ENCODE measurements around the gene NTSR1. TPM values are rescaled to one million over a fixed set of nuclear protein-coding genes. Genes with fewer than 3 reads are reported as not detected.

Gene NTSR1
- total and polyA plus RNA-seq, 2 of the 13 experiments (the other 11 are each of a cell fraction or from before 2014, with no cell fraction given) = 0.09 to 0.12 TPM

- TF ChIP-seq, protein P1, sequence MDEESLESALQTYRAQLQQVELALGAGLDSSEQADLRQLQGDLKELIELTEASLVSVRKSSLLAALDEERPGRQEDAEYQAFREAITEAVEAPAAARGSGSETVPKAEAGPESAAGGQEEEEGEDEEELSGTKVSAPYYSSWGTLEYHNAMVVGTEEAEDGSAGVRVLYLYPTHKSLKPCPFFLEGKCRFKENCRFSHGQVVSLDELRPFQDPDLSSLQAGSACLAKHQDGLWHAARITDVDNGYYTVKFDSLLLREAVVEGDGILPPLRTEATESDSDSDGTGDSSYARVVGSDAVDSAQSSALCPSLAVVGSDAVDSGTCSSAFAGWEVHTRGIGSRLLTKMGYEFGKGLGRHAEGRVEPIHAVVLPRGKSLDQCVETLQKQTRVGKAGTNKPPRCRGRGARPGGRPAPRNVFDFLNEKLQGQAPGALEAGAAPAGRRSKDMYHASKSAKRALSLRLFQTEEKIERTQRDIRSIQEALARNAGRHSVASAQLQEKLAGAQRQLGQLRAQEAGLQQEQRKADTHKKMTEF (CRISPR knock-in tag; IDR thresholded peaks at IDR 0.05) = peak; percentile 95
- TF ChIP-seq ARNT2 (CRISPR knock-in tag; IDR thresholded peaks at IDR 0.05; ENCODE audit: low read depth) (peak; percentile 29; the same call in 1 of the 2 replicates), ZC3H4 (CRISPR knock-in tag; IDR thresholded peaks at IDR 0.05; ENCODE audit: borderline replicate concordance) (no peak), ZNF207 (IDR thresholded peaks at IDR 0.05; ENCODE audit: borderline replicate concordance) (no peak), TBX2 (CRISPR knock-in tag; IDR thresholded peaks at IDR 0.05; ENCODE audit: borderline replicate concordance) (peak; percentile 81), SP1 (IDR thresholded peaks at IDR 0.05) (no peak), SP1 (CRISPR knock-in tag; IDR thresholded peaks at IDR 0.05) (peak; percentile 79), BCL6 (CRISPR knock-in tag; IDR thresholded peaks at IDR 0.05) (no peak; the same call in 1 of the 2 replicates), ZNF788 (CRISPR knock-in tag; IDR thresholded peaks at IDR 0.05; ENCODE audit: borderline replicate concordance) (peak; percentile 84; the same call in 1 of the 2 replicates), SPEN (CRISPR knock-in tag; IDR thresholded peaks at IDR 0.05; ENCODE audit: low read depth) (peak; percentile 96), ZFP90 (CRISPR knock-in tag; IDR thresholded peaks at IDR 0.05; ENCODE audit: borderline replicate concordance) (no peak; the same call in 1 of the 2 replicates), ZNF280D (CRISPR knock-in tag; IDR thresholded peaks at IDR 0.05) (no peak), ZNF709 (CRISPR knock-in tag; IDR thresholded peaks at IDR 0.05) (peak; percentile 91), ZBTB42 (CRISPR knock-in tag; IDR thresholded peaks at IDR 0.05) (peak; percentile 28; the same call in 1 of the 2 replicates), FOXK2 (IDR thresholded peaks at IDR 0.05) (peak; percentile 72; the same call in 1 of the 2 replicates)
- TF ChIP-seq, protein P2, sequence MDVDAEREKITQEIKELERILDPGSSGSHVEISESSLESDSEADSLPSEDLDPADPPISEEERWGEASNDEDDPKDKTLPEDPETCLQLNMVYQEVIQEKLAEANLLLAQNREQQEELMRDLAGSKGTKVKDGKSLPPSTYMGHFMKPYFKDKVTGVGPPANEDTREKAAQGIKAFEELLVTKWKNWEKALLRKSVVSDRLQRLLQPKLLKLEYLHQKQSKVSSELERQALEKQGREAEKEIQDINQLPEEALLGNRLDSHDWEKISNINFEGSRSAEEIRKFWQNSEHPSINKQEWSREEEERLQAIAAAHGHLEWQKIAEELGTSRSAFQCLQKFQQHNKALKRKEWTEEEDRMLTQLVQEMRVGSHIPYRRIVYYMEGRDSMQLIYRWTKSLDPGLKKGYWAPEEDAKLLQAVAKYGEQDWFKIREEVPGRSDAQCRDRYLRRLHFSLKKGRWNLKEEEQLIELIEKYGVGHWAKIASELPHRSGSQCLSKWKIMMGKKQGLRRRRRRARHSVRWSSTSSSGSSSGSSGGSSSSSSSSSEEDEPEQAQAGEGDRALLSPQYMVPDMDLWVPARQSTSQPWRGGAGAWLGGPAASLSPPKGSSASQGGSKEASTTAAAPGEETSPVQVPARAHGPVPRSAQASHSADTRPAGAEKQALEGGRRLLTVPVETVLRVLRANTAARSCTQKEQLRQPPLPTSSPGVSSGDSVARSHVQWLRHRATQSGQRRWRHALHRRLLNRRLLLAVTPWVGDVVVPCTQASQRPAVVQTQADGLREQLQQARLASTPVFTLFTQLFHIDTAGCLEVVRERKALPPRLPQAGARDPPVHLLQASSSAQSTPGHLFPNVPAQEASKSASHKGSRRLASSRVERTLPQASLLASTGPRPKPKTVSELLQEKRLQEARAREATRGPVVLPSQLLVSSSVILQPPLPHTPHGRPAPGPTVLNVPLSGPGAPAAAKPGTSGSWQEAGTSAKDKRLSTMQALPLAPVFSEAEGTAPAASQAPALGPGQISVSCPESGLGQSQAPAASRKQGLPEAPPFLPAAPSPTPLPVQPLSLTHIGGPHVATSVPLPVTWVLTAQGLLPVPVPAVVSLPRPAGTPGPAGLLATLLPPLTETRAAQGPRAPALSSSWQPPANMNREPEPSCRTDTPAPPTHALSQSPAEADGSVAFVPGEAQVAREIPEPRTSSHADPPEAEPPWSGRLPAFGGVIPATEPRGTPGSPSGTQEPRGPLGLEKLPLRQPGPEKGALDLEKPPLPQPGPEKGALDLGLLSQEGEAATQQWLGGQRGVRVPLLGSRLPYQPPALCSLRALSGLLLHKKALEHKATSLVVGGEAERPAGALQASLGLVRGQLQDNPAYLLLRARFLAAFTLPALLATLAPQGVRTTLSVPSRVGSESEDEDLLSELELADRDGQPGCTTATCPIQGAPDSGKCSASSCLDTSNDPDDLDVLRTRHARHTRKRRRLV (CRISPR knock-in tag; IDR thresholded peaks at IDR 0.05) = peak; percentile 66; the same call in 1 of the 2 replicates
- TF ChIP-seq, protein P3, sequence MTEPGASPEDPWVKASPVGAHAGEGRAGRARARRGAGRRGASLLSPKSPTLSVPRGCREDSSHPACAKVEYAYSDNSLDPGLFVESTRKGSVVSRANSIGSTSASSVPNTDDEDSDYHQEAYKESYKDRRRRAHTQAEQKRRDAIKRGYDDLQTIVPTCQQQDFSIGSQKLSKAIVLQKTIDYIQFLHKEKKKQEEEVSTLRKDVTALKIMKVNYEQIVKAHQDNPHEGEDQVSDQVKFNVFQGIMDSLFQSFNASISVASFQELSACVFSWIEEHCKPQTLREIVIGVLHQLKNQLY (CRISPR knock-in tag; IDR thresholded peaks at IDR 0.05) = peak; percentile 71
- TF ChIP-seq, protein P4, sequence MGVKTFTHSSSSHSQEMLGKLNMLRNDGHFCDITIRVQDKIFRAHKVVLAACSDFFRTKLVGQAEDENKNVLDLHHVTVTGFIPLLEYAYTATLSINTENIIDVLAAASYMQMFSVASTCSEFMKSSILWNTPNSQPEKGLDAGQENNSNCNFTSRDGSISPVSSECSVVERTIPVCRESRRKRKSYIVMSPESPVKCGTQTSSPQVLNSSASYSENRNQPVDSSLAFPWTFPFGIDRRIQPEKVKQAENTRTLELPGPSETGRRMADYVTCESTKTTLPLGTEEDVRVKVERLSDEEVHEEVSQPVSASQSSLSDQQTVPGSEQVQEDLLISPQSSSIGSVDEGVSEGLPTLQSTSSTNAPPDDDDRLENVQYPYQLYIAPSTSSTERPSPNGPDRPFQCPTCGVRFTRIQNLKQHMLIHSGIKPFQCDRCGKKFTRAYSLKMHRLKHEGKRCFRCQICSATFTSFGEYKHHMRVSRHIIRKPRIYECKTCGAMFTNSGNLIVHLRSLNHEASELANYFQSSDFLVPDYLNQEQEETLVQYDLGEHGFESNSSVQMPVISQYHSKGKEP (CRISPR knock-in tag; IDR thresholded peaks at IDR 0.05) = 0 out of 2 replicates have a peak, but pooled peaks have one; percentile 14
These were observed 97.2 kb downstream of the NTSR1 start (continued) for GRCh38 chr20:62805711-62806382.
